MCF 10A (cell line): ENCODE data around the gene TRIM17. TPM values are rescaled to one million over a fixed set of nuclear protein-coding genes. Genes with fewer than 3 reads are reported as not detected.

Experiments used
- BruUV-seq: library from RNA; stranded (reverse); fragments of 400-500 nt; replicated peaks from 2 replicates; lab custom pipeline; 2021; lab: Mats Ljungman, UMichigan
- CTCF ChIA-PET: fragments of 300-600 bp; sonication (Branson Sonifier 250); formaldehyde crosslinking; extraction: SDS; loops from one replicate; lab custom pipeline; 2021; ENCODE audit warnings: antibody characterized with exemption, inconsistent platforms; lab: Yijun Ruan, JAX
- POLR2A ChIA-PET: fragments of 300-600, 350-650 bp; sonication (Branson Sonifier 250); formaldehyde crosslinking; extraction: SDS; loops from one replicate; lab custom pipeline; 2020; ENCODE audit warnings: antibody characterized with exemption, inconsistent platforms; lab: Yijun Ruan, JAX
- DNase-seq: peaks from one replicate; pipeline ENCODE4 v3.0.0-alpha.2; 2018; ENCODE audit not compliant: unreplicated experiment
- H3K27ac Mint-ChIP-seq: one replicate; pipeline ENCODE4 v1.8.0; 2022; ENCODE audit warnings: mild to moderate bottlenecking, low read depth, mixed read lengths; ENCODE audit not compliant: unreplicated experiment
- H3K27me3 Mint-ChIP-seq: one replicate; pipeline ENCODE4 v1.8.0; 2022; ENCODE audit warnings: mixed read lengths; ENCODE audit not compliant: insufficient read depth, unreplicated experiment
- H3K36me3 Mint-ChIP-seq: one replicate; pipeline ENCODE4 v1.8.0; 2022; ENCODE audit warnings: mild to moderate bottlenecking, moderate library complexity, mixed read lengths; ENCODE audit not compliant: insufficient read depth, unreplicated experiment
- H3K4me1 Mint-ChIP-seq: one replicate; pipeline ENCODE4 v1.8.0; 2022; ENCODE audit warnings: mixed read lengths; ENCODE audit not compliant: insufficient read depth, unreplicated experiment
- H3K4me3 Mint-ChIP-seq: one replicate; pipeline ENCODE4 v1.8.0; 2022; ENCODE audit warnings: mild to moderate bottlenecking, moderate library complexity, mixed read lengths; ENCODE audit not compliant: unreplicated experiment
- H3K9me3 Mint-ChIP-seq: one replicate; pipeline ENCODE4 v1.8.0; 2022; ENCODE audit warnings: mixed read lengths; ENCODE audit not compliant: unreplicated experiment
- CTCF ChIP-seq: fragments of 200-600 bp; IDR thresholded peaks from one replicate; pipeline ENCODE4 v1.8.0; 2022; ENCODE audit warnings: antibody characterized with exemption, mild to moderate bottlenecking; ENCODE audit not compliant: unreplicated experiment
- intact Hi-C: fragments of 100-400 bp; cut with micrococcal nuclease; formaldehyde crosslinking; loops from 2 replicates; pipeline ENCODE4 v1.14.1; 2022
- total RNA-seq: library from RNA; stranded (reverse); gene quantifications from 2 replicates; pipeline ENCODE4 v1.2.3, GENCODE V29; 2022

Gene TRIM17
- total RNA-seq, 1 experiment from 2014 or later: not detected

GRCh38 chr1:228396770-228397662 lies 19.6 kb downstream of the TRIM17 start:
- peaks cover 81% of the 10 kb centered on the region for H3K36me3 Mint-ChIP-seq
- TF ChIP-seq CTCF: no peak
- no peaks in the 10 kb centered on the region for H3K9me3 Mint-ChIP-seq
- no peak overlapping the region for H3K27ac Mint-ChIP-seq
- no peaks in the 10 kb centered on the region for H3K27me3 Mint-ChIP-seq
- peaks cover 17% of the 10 kb centered on the region for H3K4me1 Mint-ChIP-seq
- intact Hi-C loops: loop anchor here (10.0 kb wide), 1 partner anchor 402 kb away; no protein-coding TSS in a partner anchor
- H3K4me3 Mint-ChIP-seq: no peak overlapping the region
- no TSS peak for BruUV-seq
- CTCF ChIA-PET: interaction anchor here (0.6 to 4.1 kb wide), 5 partner anchors 8 to 425 kb away, joined by 3 to 25 read pairs (median 4); partner anchors contain the start of gene TRIM11
- POLR2A ChIA-PET: no interaction called here
- no peak for DNase-seq

- Mint-ChIP-seq H3K36me3 (peaks cover 65% of the 10 kb centered on the region), H3K9me3 (no peaks in the 10 kb centered on the region), H3K4me1 (peaks cover 17% of the 10 kb centered on the region), H3K4me3 (no peak overlapping the region), H3K27ac (peak overlapping the region; percentile 75), H3K27me3 (no peaks in the 10 kb centered on the region)
- CTCF ChIA-PET: interaction anchor here (0.6 to 4.1 kb wide), 3 partner anchors 10 to 181 kb away, joined by 3 to 25 read pairs (median 4); partner anchors contain the start of gene TRIM11
- POLR2A ChIA-PET: interaction anchor here (1.6 to 4.2 kb wide), 2 partner anchors 10 to 11 kb away, joined by 12 to 41 read pairs; partner anchors contain the start of gene TRIM11
- no peak for TF ChIP-seq CTCF
- intact Hi-C loops: loop anchor here (5.0 to 10.0 kb wide), 2 partner anchors 127 to 400 kb away; no protein-coding TSS in a partner anchor
- BruUV-seq: no TSS peak
- no peak for DNase-seq
Observed at GRCh38 chr1:228394571-228395394, 21.9 kb downstream of the TRIM17 start.

GRCh38 chr1:228393811-228394570 lies 22.7 kb downstream of the TRIM17 start:
- no peaks in the 10 kb centered on the region for H3K9me3 Mint-ChIP-seq
- H3K36me3 Mint-ChIP-seq: peaks cover 64% of the 10 kb centered on the region
- TF ChIP-seq CTCF: no peak
- DNase-seq: no peak
- H3K27me3 Mint-ChIP-seq: no peaks in the 10 kb centered on the region
- intact Hi-C loops: loop anchor here (1.0 to 10.0 kb wide), 4 partner anchors 127 to 399 kb away; no protein-coding TSS in a partner anchor
- TSS peak; percentile 26 for BruUV-seq
- H3K27ac Mint-ChIP-seq: peak overlapping the region; percentile 75
- CTCF ChIA-PET: interaction anchor here (0.7 to 4.1 kb wide), 4 partner anchors 11 to 141 kb away, joined by 3 to 25 read pairs (median 6); partner anchors contain the start of gene TRIM11
- POLR2A ChIA-PET: interaction anchor here (1.2 to 4.2 kb wide), 3 partner anchors 11 to 63 kb away, joined by 4 to 41 read pairs (median 4); partner anchors contain the start of gene TRIM11
- H3K4me3 Mint-ChIP-seq: no peak overlapping the region
- peaks cover 17% of the 10 kb centered on the region for H3K4me1 Mint-ChIP-seq
